HG02678 (cell line): ENCODE measurements around the gene LMBRD1.
"Not testable (repeated sequence)": the region's sequence is repeated elsewhere in the genome, so short reads cannot be mapped to it uniquely, and the experiment has no call there.

Experiments
- ATAC-seq: cut with Tn5 transposase; IDR thresholded peaks from one replicate; pipeline ENCODE4 v1.9.1; 2021; ENCODE audit warnings: mild to moderate bottlenecking, moderate library complexity; ENCODE audit not compliant: unreplicated experiment

Gene LMBRD1

DNA sequence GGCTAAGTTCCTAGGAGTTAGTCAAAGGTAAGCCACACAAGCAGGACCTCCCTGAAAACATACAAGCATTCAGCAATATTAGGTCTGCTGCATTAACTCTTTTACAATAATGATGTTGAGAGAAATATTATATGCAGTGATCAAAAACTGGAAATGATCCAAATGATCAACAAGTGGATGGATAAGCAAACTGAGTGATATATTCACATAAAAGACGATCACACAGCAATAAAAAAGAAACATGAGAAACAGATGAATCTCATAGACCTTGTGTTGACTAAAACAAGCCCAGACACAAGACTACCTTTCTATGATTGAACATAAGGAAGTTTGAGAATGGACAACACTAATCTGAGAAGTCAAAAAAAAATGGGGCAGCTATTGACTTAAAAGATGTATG is 39.9 kb downstream of the LMBRD1 start:
- no peak for ATAC-seq

DNA sequence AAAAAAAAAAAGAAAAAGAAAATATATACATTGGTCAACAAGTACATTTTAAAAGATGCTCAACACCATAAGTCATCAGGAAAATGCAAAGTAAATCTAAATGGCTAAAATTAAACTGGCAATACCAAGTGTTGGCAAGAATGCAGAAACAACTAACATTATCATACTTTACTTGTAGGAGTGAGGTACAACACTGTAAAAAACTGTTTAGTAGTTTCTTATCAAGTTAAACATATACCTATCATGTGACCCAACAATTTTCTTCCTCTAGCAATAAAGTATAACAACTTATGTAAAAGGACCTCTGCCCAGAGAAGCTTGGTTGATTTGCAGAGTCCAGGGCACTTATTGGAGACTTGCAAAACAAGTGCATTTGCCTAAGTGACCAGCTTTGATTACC is 40.4 kb downstream of the LMBRD1 start:
- no peak for ATAC-seq

DNA sequence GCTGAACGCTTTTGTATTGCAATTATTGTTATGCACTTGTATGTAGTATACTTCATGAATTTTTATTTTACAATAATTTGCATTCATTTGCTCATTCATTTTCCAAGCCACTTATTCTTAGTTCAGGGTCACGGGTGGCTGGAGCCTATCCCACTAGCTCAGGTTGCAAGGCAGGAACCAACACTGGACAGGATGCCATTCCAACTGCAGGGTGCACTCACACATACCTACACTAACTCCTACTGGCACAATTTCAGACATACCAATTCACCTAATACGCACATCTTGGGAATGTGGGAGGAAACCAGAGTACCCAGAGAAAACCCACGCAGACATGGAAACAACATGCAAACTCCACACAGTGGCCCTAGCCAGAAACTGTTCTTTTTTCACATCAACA is 61.8 kb downstream of the LMBRD1 start:
- ATAC-seq, result no peak

DNA sequence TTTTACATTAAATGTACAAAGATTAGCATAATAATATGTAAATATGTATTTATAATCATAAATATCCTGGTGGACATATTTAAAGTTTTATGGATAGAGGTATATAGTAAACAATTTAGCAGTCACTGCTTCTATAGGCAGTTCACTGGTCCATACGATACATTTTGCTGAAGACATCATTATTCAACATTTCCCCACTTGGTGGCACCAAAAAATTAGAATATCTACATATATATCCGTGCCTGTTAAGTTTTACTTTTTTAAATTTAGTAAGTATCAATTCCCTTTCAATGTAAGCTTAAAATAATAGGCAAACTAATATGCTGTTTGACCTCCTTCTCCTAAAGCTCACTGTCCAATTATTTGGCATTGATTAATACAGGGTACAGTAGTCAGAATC is 64.2 kb downstream of the LMBRD1 start:
- ATAC-seq, result peak; percentile 84

DNA sequence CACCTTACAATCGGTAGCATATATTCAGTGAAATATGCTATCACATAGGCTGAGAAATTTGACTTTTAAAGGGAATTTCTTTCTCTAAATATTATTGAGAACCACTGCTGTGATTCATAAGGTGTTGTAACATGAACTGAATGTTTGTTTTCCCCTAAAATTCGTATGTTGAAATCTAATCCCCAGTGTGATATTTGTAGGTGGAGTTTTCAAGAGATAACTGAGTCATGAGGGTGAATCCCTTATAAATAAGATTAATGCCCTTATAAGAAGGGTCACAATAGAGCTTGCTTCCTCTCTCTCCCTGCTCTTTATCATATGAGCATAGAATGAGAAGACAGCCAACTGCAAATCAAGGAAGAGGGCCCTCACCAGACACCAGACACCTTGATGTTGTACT is 64.8 kb downstream of the LMBRD1 start:
- ATAC-seq, result no peak

DNA sequence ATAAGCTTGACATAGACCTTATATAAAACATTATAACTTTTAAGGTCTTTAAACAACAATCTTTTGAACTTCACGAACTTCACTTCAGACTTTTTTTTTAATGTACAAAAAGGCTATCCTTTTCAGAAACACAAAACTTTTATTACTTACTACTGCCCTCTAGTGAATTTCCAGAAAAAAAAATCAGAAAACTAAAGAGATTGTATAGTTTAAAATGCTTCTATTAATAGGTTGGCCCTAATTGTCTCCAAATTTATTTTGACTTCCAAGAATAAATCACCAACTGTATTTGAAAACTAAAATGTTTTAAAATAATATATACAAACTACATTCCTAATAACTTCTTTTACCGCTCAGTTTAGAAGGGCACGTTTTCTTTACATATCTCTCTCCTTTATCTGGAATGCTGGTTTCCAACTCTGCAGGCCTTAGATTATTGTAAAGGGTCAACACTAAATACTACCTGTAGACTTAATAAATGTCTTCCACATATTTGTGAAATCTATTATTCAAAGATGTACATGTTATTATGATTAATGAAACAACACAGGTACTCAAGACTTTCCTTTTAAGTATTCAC is 66.8 kb downstream of the LMBRD1 start:
- ATAC-seq, result no peak

DNA sequence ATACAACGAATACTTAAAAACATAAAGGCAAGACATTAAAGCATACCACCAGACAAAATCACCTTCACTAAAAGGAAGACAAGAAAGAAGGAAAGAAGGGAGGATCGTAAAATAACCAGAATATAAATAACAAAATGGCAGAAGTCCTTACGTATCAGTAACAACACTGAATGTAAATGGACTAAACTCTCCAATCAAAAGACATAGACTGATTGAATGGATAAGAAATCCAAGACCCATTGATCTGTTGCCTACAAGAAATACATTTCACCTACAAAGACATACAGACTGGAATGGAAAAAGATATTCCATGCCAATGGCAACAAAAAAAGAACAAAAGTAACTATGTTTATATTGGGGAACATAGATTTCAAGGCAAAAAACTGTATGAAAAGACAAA is 74.1 kb downstream of the LMBRD1 start:
- ATAC-seq, result no peak

DNA sequence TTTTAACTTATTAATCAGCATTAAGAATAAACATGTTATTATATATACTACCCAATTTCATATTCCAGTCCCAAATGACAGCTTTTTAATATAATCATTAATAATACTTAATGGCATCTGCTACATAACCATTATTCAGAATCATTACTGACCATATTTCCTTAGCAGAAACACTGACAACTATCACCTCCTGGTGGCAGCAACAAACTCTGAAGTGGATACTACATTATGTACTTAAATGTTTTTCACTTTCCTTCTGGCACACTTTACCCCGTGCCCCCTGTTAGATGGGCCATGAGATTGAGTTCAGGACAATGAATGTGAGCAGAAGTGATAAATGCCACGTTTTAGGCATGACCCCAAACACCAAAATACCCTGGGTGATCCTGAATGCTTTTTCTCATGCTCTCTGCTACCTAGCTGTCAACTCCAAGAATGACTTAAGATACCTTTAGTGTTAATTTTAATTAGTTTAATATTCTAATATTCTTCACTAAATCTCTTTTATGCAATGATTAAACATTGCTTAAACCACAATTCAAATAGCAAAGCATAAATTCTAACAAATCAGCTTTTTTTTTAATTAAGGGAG is 77.1 kb downstream of the LMBRD1 start:
- ATAC-seq, result peak; percentile 70

DNA sequence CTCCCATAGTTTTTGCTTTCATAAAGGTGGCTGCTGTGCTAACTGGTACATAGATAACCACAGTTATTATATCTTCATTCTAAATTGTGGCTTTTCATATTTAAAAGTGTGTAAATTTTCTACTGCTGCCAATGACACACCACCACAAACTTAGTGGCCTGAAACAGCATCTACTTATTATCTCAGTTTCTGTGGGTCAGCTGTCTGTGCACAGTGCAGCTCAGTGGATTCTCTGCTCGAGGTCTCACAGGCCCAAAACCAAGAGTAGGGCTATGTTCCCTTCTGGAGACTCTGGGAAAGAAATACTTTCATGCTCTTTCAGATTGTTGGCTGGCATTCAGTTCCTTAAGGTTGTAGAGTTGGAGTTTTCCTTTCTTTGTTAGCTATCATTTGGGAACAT is 90.1 kb downstream of the LMBRD1 start:
- ATAC-seq, result no peak

DNA sequence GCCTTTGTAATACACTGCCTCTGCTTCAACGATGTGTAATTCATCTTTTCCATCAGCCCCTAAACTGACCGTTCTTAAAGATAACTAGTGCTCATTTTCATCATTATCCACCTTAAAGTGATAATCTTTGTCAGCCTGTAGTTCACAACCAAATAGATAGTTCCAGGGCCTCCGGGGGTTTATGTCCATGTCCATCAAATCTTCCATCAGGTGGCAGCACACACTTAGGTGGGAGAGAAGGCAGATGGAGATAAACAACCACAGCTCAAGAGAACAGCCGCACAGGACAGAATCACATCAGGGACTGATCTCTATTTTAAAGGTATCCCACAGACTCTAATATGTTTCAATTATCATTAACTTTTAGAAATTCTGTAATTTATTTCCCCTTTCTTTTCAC is 90.9 kb downstream of the LMBRD1 start:
- ATAC-seq, result no peak

DNA sequence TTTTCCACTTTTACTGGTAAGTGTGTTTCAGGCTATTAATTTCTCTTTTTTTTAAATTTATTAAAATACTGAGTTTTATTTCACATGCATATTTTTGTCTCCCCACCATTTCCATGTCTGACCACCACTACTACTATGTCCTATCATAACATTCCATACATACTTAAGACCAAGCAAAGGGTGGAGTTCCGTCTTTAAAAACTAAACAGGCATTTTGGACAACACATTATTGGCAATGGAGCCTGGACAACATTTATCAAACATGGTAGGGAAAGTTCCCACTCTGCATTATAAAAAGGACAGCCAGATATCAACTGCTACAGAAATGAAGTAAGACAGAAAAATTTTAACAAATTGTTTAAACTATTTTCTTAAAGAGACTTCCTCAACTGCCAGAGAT is 91.9 kb downstream of the LMBRD1 start:
- no peak for ATAC-seq

DNA sequence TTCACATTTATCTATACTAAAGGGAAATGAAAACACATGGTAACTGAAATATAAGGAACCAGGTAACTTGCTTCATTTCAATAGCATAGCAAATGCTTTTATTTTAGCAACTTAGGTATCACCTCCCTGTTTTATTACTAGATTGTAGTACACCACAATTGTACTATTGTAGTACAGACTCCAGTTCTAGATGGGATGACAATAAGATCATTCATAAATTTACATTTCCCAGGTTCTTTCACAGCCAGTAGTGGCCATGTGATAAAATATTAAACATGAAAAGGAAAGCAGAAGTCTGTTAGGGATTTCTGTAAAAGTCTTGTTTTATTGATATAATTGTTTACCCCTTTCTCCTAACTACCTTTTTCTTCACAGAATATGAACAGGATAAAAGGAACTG is 97.2 kb downstream of the LMBRD1 start:
- ATAC-seq, result no peak

DNA sequence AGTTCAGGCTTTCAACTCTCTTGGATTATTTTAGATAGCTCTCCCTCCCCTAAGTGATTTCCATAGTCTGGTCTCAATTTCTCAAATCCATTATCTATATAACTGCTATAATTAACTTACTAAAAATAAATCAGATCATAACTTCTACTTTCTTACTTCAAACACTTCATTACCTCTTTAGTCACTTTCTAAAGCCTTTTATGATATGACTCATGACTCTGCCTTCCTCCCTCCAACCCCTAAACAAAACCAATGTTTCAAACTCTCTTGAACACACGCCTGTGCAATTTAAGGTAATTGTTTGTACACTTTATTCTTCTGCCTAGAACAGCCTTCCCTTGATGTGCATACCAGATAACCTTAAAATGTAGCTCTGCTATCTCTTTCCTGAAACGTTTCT is 100.5 kb downstream of the LMBRD1 start:
- no peak for ATAC-seq

DNA sequence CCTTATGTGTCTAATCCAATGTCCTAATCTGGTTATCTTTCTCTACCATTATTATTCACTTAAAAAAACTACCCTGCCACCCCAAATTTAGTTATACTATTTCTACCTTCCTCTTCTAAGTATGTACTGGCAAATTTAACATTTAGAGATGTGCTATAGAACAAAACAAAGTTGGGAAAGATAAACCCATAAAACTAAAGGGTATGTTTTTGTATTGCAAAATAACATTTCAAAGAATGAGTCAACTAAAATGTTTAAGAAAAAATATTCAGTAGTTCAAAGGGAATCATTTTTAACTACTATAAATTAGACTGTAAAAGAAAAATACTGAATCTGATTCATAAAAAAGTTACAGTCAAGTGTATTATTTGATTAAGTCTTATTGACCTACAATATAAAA is 103.0 kb downstream of the LMBRD1 start:
- no peak for ATAC-seq

DNA sequence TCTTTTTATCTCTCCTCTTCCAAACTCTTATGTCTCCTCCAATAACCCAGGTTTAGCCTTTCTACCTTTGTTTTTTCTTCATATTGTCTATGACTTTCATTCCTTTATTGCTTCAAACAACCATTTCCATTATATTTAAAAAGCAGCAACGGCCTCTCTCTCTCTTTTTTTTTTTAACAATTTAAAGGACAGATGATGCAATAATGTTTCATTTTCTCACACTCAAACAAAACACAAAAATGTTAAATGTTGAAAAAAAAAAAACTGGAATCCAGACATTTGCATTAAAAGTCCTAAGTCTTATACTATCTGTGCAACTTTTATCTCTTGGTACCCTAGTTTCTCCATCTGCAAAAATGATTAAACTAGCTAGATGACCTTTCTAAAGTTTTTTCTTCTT is 105.8 kb downstream of the LMBRD1 start:
- ATAC-seq, result no peak

DNA sequence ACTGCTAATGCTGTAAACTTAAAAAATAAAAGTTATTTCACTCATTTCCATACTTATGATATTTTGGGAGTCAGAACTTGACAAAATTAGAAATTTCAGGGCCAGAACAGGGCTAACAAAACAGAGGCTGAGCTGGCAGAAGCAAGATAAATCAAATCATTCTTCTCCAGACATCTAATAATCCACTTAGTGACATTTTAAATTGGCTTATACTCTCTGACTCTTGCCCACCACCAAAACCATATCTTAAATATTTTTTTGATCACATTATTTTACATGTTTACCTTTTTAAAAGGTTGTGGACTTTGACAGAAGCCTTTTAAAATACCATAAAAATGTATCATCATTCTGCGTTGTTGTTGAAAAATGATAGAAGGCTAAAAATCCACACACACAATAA is 116.5 kb downstream of the LMBRD1 start:
- ATAC-seq, result no peak

DNA sequence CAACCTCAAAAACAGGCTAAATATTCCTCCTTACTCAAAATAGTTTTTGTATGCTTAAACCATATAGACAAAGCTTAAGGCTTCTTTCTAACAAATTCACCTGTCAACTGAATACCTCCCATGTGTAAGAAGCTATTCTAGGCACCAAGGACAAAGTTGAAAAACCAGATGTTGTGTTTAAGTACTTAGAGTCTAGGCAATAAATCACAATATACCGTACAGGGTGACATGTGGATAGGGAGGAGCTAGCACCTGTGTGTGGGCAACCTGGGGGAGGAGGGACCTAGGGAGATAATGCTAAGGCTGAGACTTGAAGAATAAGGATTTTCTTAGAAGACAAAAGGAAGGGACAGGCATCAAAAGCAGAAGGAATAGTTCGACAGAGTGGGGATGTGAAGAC is 123.5 kb downstream of the LMBRD1 start:
- ATAC-seq, result no peak

DNA sequence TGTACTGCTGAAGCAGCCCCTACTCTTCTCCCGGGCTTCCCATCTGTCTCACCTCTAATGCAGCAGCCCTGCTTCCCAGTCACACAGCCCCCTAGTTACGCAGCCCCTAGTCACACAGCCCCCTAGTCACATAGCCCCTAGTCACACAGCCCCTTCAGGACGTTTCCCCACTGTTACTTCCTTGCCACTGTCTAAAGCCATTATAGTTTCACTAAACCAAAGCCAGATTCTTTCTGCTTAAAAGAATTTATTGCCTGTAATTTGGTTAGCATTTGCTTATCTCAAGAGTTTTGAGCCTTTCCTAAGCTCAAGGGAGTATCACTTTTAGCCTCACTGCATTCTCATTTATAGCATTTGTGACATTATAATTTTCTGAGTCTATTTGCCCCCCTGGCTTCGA is 127.9 kb downstream of the LMBRD1 start:
- no peak for ATAC-seq

DNA sequence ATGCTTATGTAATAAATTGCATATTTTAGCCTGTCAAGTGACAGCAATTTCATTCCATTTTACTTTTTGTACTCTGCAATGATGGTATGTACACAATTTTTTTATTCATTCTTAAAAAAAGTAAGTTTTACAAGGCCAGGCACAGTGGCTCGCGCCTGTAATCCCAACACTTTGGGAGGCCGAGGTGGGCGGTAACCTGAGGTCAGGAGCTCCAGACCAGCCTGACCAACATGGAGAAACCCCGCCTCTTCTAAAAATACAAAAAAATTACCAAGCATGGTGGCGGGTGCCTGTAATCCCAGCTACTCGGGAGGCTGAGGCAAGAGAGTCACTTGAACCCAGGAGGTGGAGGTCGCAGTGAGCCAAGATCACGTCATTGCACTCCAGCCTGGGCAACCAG is 130.0 kb downstream of the LMBRD1 start:
- not testable (repeated sequence) for ATAC-seq

DNA sequence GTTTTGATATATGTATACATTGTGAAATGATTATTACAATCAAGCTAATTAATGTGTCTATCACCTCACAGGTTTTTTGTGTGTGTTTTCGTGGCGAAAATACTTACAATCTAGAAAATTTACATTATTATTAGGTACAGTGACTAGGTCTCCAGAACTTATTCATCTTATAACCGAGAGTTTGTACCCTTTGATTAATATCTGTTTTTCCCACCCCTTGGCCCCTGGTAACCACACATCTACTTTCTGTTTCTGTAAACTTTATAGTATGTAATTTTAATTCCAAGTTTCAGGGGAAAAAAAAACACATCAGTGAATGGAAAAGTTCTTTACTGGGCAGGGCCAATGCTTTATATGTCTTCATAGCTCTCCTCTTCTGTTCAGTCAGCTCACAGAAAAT is 131.4 kb downstream of the LMBRD1 start:
- no peak for ATAC-seq

DNA sequence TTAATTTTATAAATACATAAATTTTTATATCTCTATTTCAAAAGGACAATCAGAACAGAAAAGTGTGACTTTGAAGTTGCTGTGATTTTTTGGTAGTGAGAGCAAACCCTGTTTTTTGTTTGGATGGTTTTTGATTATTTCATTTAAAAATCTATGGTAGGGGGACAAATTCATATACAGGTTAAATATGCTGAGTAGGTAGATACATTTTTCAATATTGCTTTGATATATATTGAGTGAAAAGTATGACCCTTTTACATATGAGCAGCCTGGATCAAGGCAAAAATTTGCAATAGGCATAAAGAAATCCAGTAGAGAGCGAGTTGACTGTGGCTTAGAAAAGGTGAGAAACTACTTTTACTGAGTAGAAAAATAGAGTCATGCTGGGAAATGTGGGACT is 132.3 kb downstream of the LMBRD1 start:
- no peak for ATAC-seq

DNA sequence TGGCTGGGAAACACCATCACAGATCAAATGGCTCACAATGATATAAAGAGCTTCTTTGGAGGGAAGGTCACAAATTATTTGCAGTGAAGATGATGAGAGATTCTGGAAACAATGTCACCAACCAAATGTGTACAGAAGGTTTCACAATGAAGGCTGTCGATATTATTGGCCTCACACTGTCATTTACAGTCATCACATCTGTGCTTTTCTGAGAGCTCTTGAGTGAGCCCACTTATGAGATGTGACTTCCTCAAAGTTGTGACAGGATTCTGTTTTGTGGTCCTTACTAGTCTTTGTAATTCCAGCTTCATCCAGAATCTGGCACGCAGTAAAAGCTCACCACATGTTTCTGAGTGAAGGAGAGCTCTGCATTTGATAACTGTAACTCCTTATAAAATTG is 133.6 kb downstream of the LMBRD1 start:
- no peak for ATAC-seq

DNA sequence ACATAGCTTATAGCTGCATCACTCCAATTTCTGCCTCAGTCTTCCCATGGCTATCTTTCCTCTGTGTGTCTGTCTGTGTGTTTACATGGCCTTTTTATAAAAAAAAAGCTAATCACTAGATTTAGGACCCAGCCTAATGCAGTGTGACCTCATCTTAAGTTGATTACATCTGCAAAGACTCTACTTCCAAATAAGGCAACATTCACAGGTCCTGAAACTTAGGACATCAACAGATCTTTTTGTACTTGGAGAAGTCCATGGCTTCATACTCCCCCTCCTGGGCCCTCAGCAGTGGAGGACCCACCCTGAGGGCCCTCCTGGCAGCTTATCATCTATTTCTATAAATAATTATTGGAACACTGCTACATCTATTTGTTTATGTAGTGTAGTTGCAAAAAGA is 146.1 kb downstream of the LMBRD1 start:
- ATAC-seq, result no peak
